ENCODE results near the gene MOB3B. TPM values are rescaled to one million over a fixed set of nuclear protein-coding genes. Genes with fewer than 3 reads are reported as not detected.

The MOB3B gene
- total RNA-seq, 1 donor from 2014 or later, result 0.39 TPM

DNA sequence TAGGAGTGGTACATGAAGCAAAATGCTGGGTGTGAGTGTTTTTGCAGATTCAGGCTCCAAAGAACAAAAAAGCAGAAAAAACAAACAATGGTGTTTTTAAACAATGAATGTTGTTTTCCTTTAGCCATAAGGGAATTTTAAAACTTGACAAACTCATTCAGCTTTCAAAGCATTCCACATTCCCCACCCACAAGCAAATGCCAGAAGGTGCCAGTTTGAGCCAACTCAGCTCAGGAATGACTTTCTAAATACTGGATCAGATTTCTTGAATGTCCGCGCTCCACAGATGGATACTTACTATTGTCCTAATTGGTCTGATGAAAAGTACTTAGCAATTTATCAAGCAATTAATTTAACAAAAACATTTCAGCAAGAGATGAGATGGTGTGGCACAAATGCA lies 12.9 kb upstream of the MOB3B start:
- intact Hi-C loops (cut with micrococcal nuclease), result no loop called here

DNA sequence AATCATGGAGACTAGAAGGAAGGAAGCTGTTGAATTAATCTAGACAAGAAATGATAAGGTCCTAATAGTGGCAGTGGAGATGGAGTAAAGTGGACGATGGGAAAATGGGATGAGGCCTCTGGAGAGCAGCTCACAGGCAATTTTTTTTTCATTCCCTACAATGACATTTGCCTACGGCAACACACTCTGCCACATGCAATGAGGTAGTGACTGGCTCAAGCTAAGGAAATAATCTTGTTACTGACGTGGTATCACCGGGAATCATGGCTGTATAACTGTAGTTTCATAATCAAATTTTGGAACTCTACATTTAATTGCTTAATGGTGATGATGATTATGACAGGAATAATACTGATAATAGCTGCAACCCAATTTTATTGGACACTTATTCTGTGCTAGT lies 12.1 kb upstream of the MOB3B start:
- intact Hi-C loops (cut with micrococcal nuclease), result no loop called here

DNA sequence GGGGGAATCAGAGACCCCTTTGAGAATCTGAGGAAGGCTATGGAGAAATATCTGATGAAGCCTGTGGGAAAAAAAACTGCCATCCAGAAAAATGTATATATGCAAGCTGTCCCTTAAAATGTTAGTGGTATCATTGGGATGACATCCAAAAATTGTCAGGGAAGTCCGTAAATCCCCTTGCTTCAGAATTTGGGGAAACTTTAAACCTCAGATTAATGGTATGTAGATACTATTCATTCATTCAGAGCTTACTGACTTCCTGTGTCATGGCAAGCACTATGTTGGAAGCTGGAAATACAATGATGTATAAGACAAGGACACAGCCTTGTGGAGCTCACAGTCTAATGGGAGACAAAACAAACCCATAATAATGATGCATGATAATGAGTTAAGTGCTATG lies 10.9 kb upstream of the MOB3B start:
- intact Hi-C loops (cut with micrococcal nuclease), result no loop called here

DNA sequence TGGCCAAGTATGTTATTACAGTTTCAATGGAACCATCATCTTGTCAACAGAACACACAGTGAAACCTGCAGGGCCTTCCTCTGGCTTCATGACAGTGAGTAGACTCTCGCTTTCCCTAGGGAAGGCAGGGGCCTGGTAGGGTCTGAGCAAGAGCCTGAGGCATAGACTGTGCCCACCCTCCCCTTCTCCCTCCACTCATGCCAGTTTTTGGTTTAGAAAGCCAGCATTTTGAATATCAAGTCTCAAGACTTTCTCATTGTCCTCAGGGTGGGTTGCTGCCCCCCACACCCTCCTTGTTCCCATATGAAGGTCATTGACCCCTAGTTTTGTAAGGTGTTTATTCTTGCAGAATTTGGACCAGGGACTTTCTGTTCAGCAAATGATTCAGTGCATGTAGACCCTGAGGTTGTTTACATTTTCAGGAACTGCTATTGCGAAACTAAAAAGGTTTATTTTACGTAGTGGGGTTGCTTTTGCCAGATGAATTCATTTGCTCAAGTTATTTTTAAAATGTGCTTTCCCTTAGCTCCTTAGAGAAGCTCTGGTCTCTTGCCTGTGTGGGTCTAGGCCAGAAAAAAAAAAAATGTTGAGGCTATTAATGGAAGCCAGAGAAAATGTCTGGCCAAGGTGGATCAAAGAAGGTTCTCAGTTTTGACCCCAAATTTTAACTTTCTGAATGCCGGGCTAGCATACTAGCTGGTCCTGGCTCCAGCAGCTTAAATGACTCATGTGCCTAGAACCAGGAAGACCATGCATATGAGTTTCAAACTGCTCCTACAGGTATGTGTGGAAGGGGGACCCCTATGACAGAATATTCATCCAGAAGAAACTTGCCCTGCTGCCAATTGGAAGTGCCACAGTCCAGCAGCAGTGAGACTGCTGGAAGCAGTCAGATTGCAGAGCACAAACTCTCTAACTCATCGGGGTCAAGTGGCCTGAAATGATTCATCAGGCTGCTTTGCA lies 10.1 kb upstream of the MOB3B start:
- intact Hi-C loops (cut with micrococcal nuclease), result loop anchor here (10.0 kb wide), 1 partner anchor 505 kb away; no protein-coding TSS in a partner anchor

DNA sequence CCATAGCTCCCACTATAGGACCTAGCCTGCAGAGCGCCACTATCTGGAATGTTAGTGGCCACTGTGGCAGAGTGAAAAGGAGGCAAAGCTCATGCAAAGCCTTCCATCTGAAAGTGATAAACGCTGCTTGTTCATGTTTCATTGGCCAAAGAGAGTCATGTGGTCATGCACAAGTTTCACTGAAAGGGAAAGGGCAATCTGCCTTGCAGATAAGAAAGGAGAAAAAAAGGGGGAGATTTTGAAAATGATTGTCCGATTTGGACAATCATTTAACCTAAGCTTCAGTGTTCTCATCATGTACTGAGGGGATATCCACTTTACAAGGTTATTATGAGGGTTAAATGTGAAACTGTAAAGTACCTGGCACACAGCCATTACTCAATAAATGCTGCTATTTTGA lies 9.0 kb upstream of the MOB3B start:
- intact Hi-C loops (cut with micrococcal nuclease), result loop anchor here (10.0 kb wide), 1 partner anchor 504 kb away; no protein-coding TSS in a partner anchor

DNA sequence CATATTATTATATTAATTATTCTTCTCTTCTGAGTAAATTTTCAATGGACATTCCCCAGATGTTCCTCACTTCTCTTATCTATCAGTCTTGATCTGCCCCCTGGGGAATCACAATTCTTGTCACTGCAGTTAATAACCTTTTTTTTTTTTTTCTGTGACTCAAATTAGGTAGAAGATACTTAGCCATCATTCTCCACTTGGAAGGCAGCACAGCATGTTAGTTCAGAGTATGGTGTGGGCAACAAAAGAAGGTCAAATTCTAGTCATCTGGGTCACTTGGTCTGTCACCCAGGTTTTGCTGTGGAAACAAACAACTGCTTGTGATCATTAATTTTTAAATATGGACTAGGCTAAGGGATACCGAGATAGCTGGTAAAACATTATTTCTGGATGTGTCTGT lies 8.1 kb upstream of the MOB3B start:
- intact Hi-C loops (cut with micrococcal nuclease), result loop anchor here (10.0 kb wide), 1 partner anchor 503 kb away; no protein-coding TSS in a partner anchor

DNA sequence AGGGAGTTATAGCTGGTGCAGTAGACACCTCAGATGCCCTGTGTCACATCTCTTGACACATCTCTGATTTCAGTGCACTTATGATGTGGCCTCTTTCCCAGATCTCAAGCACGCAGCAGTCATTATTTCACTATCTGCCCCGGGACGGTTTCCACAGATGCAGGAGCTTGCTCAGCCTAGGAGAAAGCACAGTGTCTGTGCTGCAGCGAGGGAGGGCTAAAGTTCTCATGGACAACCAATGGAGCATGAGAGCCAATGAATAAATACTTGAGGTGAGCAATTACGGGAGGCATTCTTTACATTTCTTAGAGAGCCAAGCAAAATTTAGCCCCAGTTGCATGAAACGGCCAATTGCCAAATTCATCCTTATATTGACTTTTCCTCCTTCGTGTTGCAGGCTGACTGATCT lies 7.4 kb upstream of the MOB3B start:
- intact Hi-C loops (cut with micrococcal nuclease), result loop anchor here (10.0 kb wide), 1 partner anchor 502 kb away; no protein-coding TSS in a partner anchor

DNA sequence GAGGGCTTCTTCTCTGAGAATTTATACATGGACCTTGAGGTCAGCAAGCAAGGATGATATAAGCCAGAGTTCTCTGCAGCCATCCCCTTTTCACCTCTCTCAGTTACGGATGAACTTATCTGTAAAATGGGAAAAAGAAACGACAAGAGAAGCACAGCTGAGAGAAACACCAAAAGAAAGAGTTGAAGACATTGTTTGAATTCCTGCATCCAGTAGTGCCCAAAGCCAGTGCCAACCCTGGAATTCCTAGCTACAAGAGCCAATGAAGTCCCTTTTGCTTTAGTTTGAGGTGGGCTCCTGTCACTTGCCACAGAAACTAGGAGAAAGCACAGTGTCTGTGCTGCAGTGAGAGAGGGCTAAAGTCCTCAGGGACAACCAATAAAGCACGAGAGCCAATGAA lies 6.6 kb upstream of the MOB3B start:
- intact Hi-C loops (cut with micrococcal nuclease), result loop anchor here (10.0 kb wide), 1 partner anchor 501 kb away; no protein-coding TSS in a partner anchor

DNA sequence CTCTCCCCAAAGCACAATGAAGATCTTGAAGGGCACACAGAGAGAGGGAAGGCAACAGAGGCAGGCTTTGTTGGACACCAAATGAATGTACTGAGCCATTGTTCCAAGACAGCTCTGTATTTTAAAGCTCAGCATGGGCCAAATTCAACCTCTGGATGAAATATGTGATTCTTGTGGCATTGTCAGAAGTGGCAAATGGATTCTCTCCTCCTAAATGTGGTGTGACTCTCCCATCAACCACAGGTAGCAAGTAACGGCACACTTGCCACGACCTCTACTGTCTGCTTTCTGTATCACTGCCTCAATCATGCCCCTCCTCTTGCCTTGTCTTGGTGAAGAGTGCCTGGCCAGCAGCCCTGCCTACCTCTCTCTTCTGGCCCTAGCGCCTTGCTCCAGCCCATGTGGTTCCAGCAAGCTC lies 6.1 kb upstream of the MOB3B start:
- intact Hi-C loops (cut with micrococcal nuclease), result loop anchor here (10.0 kb wide), 1 partner anchor 501 kb away; no protein-coding TSS in a partner anchor

DNA sequence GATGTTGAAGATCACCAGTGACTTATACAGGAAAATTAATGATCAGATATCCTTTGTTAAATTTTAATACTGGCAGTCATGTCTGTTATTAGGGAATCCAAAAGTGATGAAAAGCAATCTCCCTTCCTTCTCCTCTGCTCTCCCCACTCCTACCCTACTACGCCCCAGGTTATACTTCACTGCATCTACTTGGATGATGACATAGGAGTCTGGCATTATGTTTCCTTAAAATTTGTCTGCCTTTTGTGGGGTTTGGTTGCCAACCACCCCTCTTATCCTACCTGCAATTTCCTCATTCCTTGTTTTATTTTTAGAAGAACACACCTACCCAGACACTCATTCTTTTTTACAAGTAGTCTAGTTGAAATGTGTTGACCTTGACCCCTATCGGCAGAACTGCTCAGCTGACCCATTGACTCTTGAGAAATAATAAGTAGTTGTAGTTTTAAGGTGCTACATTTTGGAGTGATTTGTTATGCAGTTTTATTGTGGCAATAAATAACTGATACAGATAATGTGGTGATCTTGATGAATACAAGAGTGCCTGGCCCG lies 5.1 kb upstream of the MOB3B start:
- intact Hi-C loops (cut with micrococcal nuclease), result loop anchor here (10.0 kb wide), 1 partner anchor 500 kb away; no protein-coding TSS in a partner anchor

DNA sequence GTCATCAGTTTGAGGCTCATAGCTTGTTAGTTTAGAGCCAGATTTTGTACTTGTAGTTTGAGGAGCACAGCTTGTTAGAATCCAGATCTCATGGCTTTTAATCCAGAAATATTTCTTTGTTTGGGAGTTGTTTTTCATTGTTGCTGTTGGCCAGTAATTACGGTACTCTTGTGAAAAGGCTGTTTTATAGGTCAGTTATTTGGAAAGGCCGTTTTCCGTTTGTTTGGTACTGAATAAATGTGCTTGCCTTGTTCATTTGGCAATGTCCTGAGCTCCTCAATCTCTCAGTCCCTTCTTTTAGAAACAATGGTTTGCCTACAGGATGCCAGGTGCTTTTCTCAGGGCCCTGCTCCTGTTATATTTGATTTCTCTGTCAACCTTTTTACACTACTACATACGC lies 4.5 kb upstream of the MOB3B start:
- intact Hi-C loops (cut with micrococcal nuclease), result loop anchor here (10.0 kb wide), 1 partner anchor 499 kb away; no protein-coding TSS in a partner anchor

DNA sequence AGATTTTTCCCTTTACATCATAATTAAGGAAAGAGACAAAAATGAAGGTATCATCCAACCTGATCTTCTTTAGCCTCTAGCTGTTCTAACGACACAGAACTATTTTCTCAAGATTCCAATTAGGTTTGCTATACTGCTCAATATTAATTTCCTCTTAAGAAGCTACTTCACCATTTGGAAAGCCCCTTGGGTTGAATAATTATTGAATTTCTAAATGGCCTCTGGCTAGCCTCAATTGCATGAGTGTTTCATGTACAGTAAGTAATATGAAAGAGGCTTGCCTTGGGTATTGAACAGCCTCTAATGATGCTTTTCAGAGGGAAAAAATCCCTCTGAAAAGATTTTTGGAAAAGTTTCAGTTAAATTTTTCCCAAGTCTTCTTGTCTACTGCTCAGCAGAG lies 3.7 kb upstream of the MOB3B start:
- intact Hi-C loops (cut with micrococcal nuclease), result loop anchor here (10.0 kb wide), 1 partner anchor 499 kb away; no protein-coding TSS in a partner anchor

DNA sequence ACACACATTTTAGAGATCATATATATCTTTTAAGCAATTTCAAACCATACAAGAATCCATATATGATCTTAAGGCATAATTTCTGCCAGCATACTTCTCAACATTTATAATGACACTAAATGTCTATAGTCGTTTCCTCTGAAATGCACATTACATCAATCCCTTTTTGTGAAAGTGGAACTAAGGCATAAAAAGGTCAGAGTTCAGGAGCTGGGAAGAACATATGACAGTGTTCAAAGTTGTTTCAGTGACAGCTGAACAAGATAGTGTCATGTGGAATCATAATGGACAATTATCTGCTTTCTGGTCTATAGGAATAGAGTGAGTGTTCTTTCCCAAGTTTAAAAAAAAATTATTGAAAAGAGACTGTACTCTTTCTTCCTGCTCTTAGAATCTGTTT lies 2.4 kb upstream of the MOB3B start:
- intact Hi-C loops (cut with micrococcal nuclease), result loop anchor here (10.0 kb wide), 1 partner anchor 497 kb away; no protein-coding TSS in a partner anchor

DNA sequence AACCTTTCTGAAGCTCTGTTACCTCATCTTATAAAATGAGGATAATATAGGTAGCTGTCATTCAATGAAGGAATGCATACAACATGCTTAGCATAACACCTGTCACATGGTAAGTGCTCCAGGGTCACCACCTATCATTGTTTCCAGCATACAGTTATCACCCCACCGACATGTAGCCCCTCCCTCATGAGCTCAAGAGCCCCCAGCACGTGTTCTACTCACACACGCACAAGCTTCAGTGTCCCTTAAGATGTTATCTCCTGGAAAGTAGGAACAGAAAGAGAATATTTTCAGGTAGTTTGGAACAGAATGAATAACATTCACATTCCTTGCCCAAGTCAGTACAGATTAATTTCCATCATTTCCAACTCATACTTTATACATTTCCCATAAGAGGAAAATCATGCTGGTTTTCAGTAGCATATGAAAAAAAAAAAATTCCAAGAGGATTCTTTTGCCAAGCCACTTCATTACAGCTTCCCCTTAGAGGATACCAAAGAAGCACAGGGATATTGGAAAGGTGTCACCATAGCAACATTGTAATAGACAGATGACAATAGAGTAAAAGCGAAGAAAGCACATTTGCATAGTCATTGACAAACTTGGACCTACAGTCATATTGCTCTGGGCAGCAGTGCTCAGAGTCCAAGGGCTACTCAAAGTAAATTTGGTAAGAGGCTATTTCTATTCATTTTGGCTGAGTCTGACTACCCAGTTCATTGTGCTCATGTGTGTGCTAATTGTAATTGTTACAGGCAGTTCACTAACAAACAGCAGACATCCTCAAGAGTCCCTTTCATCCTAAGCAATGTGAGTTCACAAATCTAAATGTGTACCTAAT lies 1.5 kb upstream of the MOB3B start:
- intact Hi-C loops (cut with micrococcal nuclease), result loop anchor here (10.0 kb wide), 1 partner anchor 496 kb away; no protein-coding TSS in a partner anchor

DNA sequence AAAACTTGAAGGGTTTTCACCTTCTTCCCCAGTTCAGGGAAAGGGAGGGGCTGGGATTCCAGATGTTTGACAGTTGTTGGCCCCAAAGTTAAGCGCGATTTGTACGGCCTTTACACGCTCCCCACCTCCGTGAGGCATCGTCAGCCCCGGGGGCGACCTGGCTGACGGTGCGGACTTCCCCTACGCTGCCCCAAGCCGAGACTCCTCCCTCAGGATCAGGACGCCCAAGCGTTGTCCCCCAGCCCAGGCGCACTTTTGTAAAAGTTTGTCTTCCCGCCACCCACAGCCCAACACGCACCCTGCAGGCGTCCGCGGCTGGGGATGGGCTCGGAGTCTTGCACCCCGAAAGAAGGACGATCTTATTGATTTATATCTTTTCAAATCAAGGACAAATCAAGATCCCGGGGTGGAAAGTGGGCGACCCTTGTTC lies 713 bp downstream of the MOB3B start:
- intact Hi-C loops (cut with micrococcal nuclease), result loop anchor here (1.0 to 5.0 kb wide), 8 partner anchors 19 to 196 kb away; partner anchors contain the start of gene C9orf72

DNA sequence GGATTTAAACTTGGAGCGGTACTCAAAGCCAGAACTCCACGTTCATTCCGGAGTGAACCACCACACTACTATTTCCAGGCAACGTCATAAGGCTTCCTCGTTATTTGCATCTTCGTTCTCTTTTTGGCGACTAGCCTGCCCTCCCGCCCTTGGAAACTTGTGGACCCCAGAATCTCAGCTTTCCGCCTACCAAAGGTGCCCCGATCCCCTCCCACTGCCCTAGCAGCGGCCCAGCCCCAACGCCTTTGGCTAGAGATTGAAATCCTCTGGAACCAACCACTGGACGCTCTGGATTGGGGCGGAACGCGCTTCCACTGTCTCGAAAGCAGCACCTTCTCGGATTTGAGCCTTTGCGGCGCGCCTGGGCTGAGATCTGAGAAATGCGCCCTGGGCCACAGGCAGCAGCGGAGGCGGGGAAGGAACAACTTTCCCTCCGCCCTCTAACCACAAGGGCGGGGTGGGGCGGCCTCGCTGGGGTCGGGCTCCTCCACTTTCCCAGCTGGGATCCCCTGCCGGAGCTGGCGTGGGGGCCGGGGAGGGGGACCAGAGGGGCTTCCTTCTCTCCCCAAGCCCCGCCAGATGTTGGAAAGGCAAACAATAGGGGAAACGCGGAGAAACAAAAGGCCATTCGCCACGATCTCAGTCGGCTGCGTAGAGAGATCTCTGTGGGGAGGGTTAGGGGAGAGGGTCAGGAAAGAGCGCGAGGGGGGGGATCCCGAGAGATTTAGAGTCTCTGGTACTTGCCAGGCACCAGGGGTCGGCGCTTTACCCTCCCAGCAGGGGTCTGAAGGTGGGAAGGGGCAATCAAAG lies 1.3 kb downstream of the MOB3B start:
- intact Hi-C loops (cut with micrococcal nuclease), result loop anchor here (5.0 kb wide), 3 partner anchors 41 to 176 kb away; no protein-coding TSS in a partner anchor

DNA sequence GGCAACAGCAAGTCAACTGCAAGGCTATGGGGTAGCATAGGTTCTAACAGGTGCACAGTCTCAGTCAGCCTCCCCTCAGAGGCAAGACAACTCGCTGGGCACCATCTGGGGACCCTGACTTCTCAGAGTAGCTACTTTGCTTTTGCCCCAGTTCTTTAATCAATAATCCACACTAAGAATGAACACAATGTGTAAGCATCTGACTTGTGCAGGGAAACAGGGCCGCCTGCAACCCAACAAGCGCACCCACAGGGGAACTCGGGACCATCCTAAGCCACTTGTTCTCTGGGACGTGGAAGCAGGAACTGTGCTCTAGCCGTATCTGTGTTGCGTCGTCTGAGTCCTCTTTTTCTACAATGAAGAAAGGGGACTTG lies 1.9 kb downstream of the MOB3B start:
- intact Hi-C loops (cut with micrococcal nuclease), result loop anchor here (5.0 kb wide), 3 partner anchors 40 to 175 kb away; no protein-coding TSS in a partner anchor

DNA sequence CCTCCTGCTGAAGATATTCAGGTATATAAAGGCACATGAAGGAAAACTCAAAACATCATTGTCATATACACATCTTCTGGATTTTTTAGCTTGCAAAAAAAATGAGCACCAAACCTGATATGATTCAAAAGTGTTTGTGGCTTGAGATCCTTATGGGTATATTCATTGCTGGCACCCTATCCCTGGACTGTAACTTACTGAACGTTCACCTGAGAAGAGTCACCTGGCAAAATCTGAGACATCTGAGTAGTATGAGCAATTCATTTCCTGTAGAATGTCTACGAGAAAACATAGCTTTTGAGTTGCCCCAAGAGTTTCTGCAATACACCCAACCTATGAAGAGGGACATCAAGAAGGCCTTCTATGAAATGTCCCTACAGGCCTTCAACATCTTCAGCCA lies 5.4 kb downstream of the MOB3B start, which contains the start of gene IFNK:
Gene IFNK, plus strand, starts transcription at position 55 of the 400 bp plus-strand sequence. Its CDS starts 47 bp downstream, at position 102.
- intact Hi-C loops (cut with micrococcal nuclease), result no loop called here

DNA sequence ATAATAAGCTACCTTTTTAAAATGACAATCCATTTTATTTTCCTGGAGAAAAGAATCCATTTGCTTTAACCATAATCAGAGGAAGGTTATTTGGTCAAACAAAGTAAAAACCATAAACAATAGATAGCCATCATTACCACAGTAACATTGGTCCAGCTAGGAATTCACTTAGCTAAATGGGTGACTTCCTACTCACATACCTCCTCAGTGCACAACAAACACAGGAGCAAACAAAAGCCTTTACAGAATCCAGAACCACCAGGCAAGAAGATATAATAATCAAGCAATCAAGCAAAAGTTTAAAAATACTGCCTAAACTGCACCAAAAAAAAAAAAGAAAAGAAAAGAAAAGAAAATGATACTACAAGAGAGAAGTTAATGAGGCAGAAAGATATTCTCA lies 6.5 kb downstream of the MOB3B start:
- intact Hi-C loops (cut with micrococcal nuclease), result no loop called here

DNA sequence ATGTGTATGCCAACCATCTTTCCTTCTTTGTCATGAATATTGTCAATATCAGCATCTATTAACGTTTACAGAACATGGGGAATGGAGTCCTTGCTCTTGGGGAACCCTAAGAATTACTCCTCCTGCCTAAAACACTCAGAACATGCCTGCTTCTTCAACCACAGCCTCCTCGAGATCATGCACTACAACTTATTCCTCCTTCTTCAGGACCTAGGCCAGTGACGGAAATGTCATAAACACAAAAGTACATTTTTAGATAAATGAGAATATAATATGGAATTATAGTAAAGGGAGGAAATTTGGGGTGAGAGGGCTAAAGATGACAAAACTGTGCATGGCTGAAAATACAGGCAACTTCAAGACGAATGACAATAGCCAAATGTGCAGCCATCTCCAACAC lies 8.6 kb downstream of the MOB3B start:
- intact Hi-C loops (cut with micrococcal nuclease), result no loop called here
